DND-41 (cell line): ENCODE data around the gene ADAM33.

Experiments
- EZH2 ChIP-seq: IDR thresholded peaks from 3 replicates; pipeline ENCODE4 v1.6.1; 2012; ENCODE audit warnings: borderline replicate concordance, low read depth, mild to moderate bottlenecking, moderate library complexity, low read length, inconsistent platforms; ENCODE audit not compliant: severe bottlenecking
- TF ChIP-seq, protein P1 (sequence below): IDR thresholded peaks from 2 replicates; pipeline ENCODE4 v1.5.1; 2012; ENCODE audit warnings: borderline replicate concordance, low read length, moderate library complexity, mild to moderate bottlenecking; ENCODE audit not compliant: poor library complexity, severe bottlenecking; ENCODE audit errors: extremely low read depth

DNA sequence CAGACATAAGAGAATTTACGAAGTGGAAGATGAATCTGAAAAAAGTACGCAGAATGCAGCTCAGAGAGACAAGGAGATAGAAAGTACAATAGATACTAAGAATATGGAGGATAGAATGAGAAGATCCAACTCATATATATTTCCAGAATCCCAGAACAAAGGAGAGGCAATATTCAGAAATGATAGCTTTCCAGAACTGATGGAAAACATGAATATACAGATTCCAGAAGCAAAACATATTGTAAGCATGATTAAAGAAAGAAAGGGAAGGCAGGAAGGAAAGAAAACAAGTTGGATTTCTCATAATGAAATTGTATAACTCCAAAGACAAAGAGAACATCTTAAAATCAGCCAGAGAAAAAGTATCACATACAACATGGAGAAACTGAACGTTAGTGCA, 41.6 kb downstream of the ADAM33 start:
- TF ChIP-seq, protein P1, sequence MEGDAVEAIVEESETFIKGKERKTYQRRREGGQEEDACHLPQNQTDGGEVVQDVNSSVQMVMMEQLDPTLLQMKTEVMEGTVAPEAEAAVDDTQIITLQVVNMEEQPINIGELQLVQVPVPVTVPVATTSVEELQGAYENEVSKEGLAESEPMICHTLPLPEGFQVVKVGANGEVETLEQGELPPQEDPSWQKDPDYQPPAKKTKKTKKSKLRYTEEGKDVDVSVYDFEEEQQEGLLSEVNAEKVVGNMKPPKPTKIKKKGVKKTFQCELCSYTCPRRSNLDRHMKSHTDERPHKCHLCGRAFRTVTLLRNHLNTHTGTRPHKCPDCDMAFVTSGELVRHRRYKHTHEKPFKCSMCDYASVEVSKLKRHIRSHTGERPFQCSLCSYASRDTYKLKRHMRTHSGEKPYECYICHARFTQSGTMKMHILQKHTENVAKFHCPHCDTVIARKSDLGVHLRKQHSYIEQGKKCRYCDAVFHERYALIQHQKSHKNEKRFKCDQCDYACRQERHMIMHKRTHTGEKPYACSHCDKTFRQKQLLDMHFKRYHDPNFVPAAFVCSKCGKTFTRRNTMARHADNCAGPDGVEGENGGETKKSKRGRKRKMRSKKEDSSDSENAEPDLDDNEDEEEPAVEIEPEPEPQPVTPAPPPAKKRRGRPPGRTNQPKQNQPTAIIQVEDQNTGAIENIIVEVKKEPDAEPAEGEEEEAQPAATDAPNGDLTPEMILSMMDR = no peak
- no peak for TF ChIP-seq EZH2
